GM12875 (cell line): ENCODE results near the gene PACS1.
"Not testable (repeated sequence)": the region's sequence is repeated elsewhere in the genome, so short reads cannot be mapped to it uniquely, and the experiment has no call there.

Source experiments
- H3K4me3 ChIP-seq: one replicate; pipeline ENCODE4 v1.5.1; 2011; ENCODE audit warnings: low read depth, low read length, control low read depth
- TF ChIP-seq, protein P1 (sequence below): IDR thresholded peaks from 2 replicates; pipeline ENCODE4 v1.5.1; 2011; ENCODE audit warnings: low read depth, mild to moderate bottlenecking, control low read depth, inconsistent platforms, low read length, moderate library complexity, borderline replicate concordance; ENCODE audit not compliant: insufficient read depth

Gene PACS1

DNA sequence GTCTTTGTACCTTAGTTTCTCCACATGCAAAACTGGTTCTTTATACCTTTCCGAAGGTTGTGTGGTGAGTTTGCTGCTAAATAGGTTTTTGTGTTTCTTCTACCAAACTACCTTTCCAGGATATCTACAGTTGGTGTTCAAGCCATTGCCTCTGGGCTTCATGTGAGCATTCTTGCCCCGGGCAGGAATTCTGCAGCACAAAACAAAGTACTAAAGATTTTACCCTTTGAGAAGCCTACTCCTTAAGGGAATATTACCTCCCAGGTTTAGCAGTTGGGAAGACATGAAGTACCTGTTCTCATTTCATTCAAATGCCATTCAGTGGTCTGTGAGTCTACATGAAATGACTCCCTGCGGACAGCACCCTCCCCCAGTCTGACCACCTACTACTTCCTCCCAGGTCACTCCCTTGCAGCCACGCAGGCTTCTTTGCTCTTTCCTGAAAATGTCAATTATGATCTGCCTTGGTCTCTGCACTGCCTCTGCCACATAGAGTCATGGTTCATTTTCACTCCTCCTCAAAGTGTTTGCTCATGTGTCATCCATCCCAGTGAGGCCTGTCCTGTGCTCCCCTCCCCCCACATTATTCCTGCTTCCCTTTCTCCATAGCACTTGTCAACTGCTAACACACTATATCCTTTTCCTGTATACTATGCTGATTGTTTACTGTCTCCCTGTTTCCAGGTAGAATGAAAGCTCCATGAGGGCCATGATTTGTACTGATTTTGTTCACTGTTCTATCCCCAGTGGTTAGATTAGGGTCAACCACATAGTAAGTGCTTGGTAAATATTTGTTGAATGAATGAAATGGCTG, 36.9 kb downstream of the PACS1 start:
- TF ChIP-seq, protein P1, sequence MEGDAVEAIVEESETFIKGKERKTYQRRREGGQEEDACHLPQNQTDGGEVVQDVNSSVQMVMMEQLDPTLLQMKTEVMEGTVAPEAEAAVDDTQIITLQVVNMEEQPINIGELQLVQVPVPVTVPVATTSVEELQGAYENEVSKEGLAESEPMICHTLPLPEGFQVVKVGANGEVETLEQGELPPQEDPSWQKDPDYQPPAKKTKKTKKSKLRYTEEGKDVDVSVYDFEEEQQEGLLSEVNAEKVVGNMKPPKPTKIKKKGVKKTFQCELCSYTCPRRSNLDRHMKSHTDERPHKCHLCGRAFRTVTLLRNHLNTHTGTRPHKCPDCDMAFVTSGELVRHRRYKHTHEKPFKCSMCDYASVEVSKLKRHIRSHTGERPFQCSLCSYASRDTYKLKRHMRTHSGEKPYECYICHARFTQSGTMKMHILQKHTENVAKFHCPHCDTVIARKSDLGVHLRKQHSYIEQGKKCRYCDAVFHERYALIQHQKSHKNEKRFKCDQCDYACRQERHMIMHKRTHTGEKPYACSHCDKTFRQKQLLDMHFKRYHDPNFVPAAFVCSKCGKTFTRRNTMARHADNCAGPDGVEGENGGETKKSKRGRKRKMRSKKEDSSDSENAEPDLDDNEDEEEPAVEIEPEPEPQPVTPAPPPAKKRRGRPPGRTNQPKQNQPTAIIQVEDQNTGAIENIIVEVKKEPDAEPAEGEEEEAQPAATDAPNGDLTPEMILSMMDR = no peak
- no peak overlapping the region for H3K4me3 ChIP-seq

DNA sequence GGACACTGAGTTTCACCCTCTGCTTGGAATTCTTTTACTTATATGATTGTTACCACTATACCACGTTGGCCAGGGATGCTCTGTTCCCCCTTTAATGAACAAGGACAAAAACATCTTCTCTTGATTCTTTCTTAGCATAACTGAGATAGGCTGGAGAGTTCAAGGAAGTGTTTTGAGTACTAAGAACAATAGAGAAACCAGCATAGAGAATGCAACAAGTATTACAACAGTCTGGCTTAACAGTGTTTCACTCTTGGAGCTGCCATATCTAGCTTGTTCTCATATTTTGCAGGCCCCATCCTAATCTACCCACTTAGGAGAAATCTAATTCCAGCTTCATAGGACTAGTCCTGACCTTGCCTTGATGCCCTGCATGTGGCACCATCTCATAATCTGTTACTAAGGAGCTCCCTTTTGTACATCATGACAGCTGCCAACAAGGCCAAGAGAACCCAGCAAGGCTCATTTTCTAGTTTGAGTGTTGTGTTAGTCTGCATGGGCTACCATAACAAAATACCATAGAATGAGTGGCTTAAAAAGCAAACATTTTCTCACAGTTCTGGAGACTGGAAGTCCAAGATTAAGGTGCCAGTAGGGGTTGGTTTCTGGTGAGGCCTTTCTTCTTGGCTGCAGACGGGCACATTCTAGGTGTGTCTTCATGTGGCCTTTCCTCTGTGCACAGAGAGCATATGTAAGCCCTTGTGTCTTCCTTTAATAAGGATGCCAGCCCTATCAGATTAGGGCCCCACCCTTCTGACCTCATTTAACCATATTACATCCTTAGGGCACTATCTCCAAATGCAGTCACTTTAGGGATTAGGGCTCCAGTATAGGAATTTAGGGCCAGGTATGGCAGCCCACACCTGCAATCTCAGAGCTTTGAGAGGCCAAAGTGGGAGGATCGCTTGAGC, 37.8 kb downstream of the PACS1 start:
- H3K4me3 ChIP-seq = no peak overlapping the region
- TF ChIP-seq, protein P1 = no peak

DNA sequence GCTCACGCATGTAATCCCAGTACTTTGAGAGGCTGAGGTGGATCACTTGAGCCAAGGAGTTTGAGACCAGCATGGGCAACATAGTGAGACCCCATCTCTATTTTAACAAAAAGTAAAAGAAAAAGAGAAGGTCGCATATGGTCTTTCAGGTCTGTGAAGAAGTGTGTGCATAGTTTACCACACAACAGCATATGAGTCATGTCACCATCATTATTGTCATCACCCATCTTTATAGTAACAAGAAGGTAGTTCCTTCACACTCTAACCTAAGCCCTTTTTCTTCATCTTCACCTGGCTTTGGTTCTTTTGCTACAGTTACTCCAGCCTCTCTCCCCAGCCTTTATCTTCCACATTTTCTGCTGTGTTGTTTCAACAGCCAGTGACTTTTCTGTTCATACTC, 39.2 kb downstream of the PACS1 start:
- TF ChIP-seq, protein P1 = no peak

DNA sequence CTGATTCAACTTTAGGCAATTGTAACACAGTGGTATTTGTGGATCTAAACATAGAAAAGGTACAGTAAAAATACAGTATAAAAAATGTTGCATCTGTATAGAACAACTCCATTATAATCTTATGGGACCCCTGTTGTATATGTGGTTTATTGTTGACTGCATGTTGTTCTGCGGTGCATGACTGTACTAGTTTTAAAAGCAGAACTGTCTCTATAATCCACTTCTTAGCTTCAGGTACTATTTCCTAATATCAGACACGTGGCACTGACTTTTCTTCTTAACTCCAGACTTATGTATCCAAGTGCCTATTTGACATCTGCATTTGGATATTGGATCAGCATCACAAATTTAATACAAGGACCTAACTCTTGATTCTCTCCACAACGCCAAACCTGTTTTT, 41.1 kb downstream of the PACS1 start:
- H3K4me3 ChIP-seq = no peak overlapping the region
- TF ChIP-seq, protein P1 = no peak

More for the DNA sequence above, 39.2 kb downstream of the PACS1 start:
- H3K4me3 ChIP-seq = no peak overlapping the region

DNA sequence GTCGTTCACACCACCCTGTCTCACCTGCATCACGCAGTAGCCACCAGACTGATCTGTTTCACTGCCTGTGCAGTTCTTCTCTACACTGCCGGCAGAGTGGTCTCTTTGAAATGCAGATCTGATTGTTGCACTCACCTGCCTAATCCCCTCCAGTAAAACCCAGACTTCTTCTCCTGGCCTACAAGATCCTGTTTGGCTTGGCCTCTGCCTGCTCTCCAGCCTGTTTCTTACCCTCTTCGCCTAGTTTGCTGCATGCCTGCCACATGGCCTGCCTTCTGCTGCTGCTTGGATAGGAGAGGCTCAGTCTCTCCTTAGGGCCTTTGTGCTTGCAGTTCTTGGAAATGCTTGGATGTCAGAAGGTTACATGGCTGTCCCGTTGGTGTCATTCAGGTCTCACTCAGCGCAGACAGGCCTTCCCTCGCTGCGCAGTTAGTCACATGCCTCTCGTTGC, 42.0 kb downstream of the PACS1 start:
- TF ChIP-seq, protein P1 = no peak
- no peak overlapping the region for H3K4me3 ChIP-seq

DNA sequence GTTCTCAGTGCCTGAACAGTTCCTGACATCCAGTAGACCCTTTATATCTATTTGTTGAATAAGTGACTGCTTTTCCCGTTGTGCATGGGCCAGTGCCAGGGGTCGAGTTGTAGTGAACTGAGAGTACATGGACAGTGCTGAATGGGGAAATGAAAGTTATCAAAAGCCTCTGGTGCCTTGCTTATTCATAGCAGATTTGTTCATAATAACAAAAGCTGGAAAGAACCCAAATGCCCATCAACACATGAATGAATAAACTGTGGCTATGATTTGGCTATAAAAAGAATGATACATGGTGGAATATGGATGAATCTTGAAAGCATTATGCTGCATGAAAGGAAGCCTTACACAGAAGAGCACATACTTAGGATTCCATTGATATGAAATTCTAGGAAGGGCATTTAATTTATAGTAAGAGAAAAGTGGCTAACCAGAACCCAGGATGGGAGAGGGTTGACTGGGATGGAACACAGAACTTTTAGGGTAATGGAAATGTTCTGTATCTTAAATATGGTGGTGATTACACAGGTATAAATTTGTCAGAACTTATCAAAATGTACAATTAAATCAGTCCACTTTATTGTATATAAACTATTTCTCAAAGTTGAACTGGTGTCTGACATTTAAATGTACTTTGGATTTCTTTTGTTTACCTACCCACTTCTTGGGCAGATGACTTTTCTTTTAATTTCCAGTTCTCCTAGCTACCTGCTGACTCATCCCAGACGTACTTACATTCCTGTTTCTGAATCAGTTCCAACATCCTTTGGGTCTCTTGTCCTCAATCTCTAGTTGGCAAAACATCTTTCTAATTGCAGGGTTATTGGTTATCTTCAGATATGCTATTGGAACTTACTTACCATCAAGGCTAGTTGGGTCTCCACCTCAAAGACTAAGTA, 42.8 kb downstream of the PACS1 start:
- TF ChIP-seq, protein P1 = no peak
- no peak overlapping the region for H3K4me3 ChIP-seq

DNA sequence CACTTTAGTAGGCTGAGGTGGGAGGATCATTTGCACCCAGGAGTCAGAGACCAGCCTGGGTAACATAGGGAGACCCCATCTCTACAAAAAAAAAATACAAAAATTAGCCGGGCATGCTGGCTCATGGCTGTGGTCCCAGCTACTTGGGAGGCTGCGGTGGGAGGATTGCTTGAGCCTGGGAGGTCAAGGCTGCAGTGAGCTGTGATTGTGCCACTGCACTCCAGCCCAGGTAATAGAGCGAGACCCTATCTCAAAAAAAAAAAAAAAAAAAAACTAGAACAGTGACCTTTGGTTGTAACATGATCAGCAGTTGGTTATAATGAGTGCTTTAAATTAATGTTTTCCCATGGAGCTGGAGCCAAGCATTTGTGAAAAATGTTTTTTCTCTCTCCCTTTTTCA, 44.9 kb downstream of the PACS1 start:
- not testable (repeated sequence) for H3K4me3 ChIP-seq
